Gastroesophageal sphincter (tissue), 4 donors: ENCODE data around the gene SCFD2. TPM values are rescaled to one million over a fixed set of nuclear protein-coding genes. Genes with fewer than 3 reads are reported as not detected.

ENCODE experiments used
- ATAC-seq: fragments of 150-250 bp; one replicate; pipeline ENCODE4 v1.9.1; 2016; ENCODE audit warnings: mild to moderate bottlenecking, moderate library complexity
- H3K27ac ChIP-seq, 4 donors: fragments of 200-600 bp; sonication (generic) in 3 of 4; 1 replicate in 3 of 4; 2 replicates in 1 of 4; pipeline ENCODE4 v1.5.1; 2016 to 2019
- H3K27me3 ChIP-seq: fragments of 200-600 bp; sonication (generic); one replicate; pipeline ENCODE4 v1.5.1; 2019
- H3K36me3 ChIP-seq, 2 donors: fragments of 200-600 bp; sonication (generic); one replicate each; pipeline ENCODE4 v1.5.1; 2019; ENCODE audit warnings: control low read depth in 1 of 2
- H3K4me1 ChIP-seq, 3 donors: fragments of 200-600 bp; sonication (generic); 1 replicate in 2 of 3; 2 replicates in 1 of 3; pipeline ENCODE4 v1.5.1; 2016 to 2019; ENCODE audit warnings: control low read depth in 2 of 3
- H3K4me3 ChIP-seq, 2 donors: fragments of 200-600 bp; sonication (generic); one replicate each; pipeline ENCODE4 v1.5.1; 2019; ENCODE audit warnings: mild to moderate bottlenecking in 1 of 2, moderate library complexity in 1 of 2
- H3K9me3 ChIP-seq, 3 donors: fragments of 200-600 bp; sonication (generic); one replicate each; pipeline ENCODE4 v1.5.1; 2017 to 2019; ENCODE audit warnings: control low read depth in 2 of 3
- CTCF ChIP-seq, 4 experiments: fragments of 200-600 bp in 2 of 4; fragments of 450-650 bp in 2 of 4; sonication (generic) in 1 of 4; IDR thresholded peaks; one replicate each; pipeline ENCODE4 v1.5.1; 2017 to 2019; ENCODE audit warnings: antibody characterized with exemption in 4 of 4, mild to moderate bottlenecking in 2 of 4, moderate library complexity in 2 of 4
- EP300 ChIP-seq: sonication (generic); formaldehyde crosslinking; IDR thresholded peaks from one replicate; pipeline ENCODE4 v1.6.1; 2017; ENCODE audit warnings: antibody characterized with exemption, mild to moderate bottlenecking
- POLR2A ChIP-seq, 2 donors: fragments of 450-650 bp; IDR thresholded peaks; one replicate each; pipeline ENCODE4 v1.6.1; 2017; ENCODE audit warnings: antibody characterized with exemption in 2 of 2, mild to moderate bottlenecking in 2 of 2, moderate library complexity in 1 of 2
- POLR2AphosphoS5 ChIP-seq: sonication (generic); formaldehyde crosslinking; IDR thresholded peaks from one replicate; pipeline ENCODE4 v1.6.1; 2017; ENCODE audit warnings: antibody characterized with exemption
- WGBS, 2 donors: methylation state at CpG; one replicate each; pipeline ENCODE4 v1.1.5; 2018; ENCODE audit warnings: low coverage in 1 of 2; 5-methylcytosine and 5-hydroxymethylcytosine counted together
- total RNA-seq, 4 donors: library from RNA; depleted of rRNA; stranded (reverse); fragments of >200 nt; gene quantifications; one replicate each; pipeline ENCODE4 v1.1.0, GENCODE V29; 2016

The SCFD2 gene
- total RNA-seq, 4 donors from 2014 or later: 8.9 to 17.6 (median 14.6) TPM

GRCh38 chr4:53064609-53065008 lies 301.3 kb downstream of the SCFD2 start:
- 0 to 43% methylated on average over 1 of the region's 1 CpG for WGBS, 2 donors
- Histone ChIP-seq H3K27ac (no peak overlapping the region), H3K9me3 (no peaks in the 10 kb centered on the region), H3K36me3 (no peaks in the 10 kb centered on the region), H3K4me1 (no peaks in the 10 kb centered on the region), H3K4me3 (no peak overlapping the region), H3K27me3 (no peaks in the 10 kb centered on the region)
- no peak for ATAC-seq
- TF ChIP-seq CTCF (IDR thresholded peaks at IDR 0.05) (no peak), POLR2AphosphoS5 (no peak), EP300 (no peak)

GRCh38 chr4:53061091-53061850 lies 304.6 kb downstream of the SCFD2 start:
- Histone ChIP-seq H3K36me3 (no peaks in the 10 kb centered on the region), H3K9me3 (no peaks in the 10 kb centered on the region), H3K4me3 (no peak overlapping the region), H3K27ac (no peak overlapping the region), H3K27me3 (no peaks in the 10 kb centered on the region), H3K4me1 (no peaks in the 10 kb centered on the region)
- ATAC-seq: no peak
- TF ChIP-seq CTCF (IDR thresholded peaks at IDR 0.05) (no peak), POLR2AphosphoS5 (no peak), POLR2A (IDR thresholded peaks at IDR 0.05) (no peak), EP300 (no peak)
- 96 to 98% methylated on average over 6 to 8 of the region's 8 CpGs for WGBS, 2 donors

- no peaks in the 10 kb centered on the region for H3K4me1 ChIP-seq
- no peak overlapping the region for H3K27ac ChIP-seq
- no peaks in the 10 kb centered on the region for H3K9me3 ChIP-seq
- ATAC-seq: no peak
- TF ChIP-seq POLR2AphosphoS5 (no peak), CTCF (IDR thresholded peaks at IDR 0.05) (no peak), EP300 (no peak), POLR2A (IDR thresholded peaks at IDR 0.05) (no peak)
- no peaks in the 10 kb centered on the region for H3K27me3 ChIP-seq
- H3K4me3 ChIP-seq: no peak overlapping the region
- no peaks in the 10 kb centered on the region for H3K36me3 ChIP-seq
- WGBS, 2 donors: 73 to 77% methylated on average over 3 of the region's 3 CpGs
Measured at GRCh38 chr4:53060278-53060677, 305.6 kb downstream of the SCFD2 start.

GRCh38 chr4:53059871-53060270 lies 306.0 kb downstream of the SCFD2 start:
- Histone ChIP-seq H3K4me1 (no peaks in the 10 kb centered on the region), H3K36me3 (no peaks in the 10 kb centered on the region), H3K9me3 (no peaks in the 10 kb centered on the region), H3K27ac (no peak overlapping the region), H3K4me3 (no peak overlapping the region), H3K27me3 (no peaks in the 10 kb centered on the region)
- ATAC-seq: no peak
- 67 to 86% methylated on average over 1 of the region's 1 CpG for WGBS, 2 donors
- TF ChIP-seq POLR2AphosphoS5 (no peak), POLR2A (IDR thresholded peaks at IDR 0.05) (no peak), CTCF (IDR thresholded peaks at IDR 0.05) (no peak), EP300 (no peak)

GRCh38 chr4:53059256-53059655 lies 306.6 kb downstream of the SCFD2 start:
- Histone ChIP-seq H3K36me3 (no peaks in the 10 kb centered on the region), H3K4me1 (no peaks in the 10 kb centered on the region), H3K9me3 (no peaks in the 10 kb centered on the region), H3K27ac (no peak overlapping the region), H3K27me3 (no peaks in the 10 kb centered on the region), H3K4me3 (no peak overlapping the region)
- 45 to 54% methylated on average over 4 of the region's 4 CpGs for WGBS, 2 donors
- no peak for TF ChIP-seq EP300
- no peak for TF ChIP-seq CTCF (IDR thresholded peaks at IDR 0.05)
- TF ChIP-seq POLR2AphosphoS5: no peak
- no peak for TF ChIP-seq POLR2A (IDR thresholded peaks at IDR 0.05)
- ATAC-seq: peak; percentile 36
